Esophagus squamous epithelium (tissue), 5 donors: ENCODE measurements around the gene GLRA3. TPM values are rescaled to one million over a fixed set of nuclear protein-coding genes. Genes with fewer than 3 reads are reported as not detected.
A peak's percentile ranks its signal among the peaks of the same experiment; 100 is the strongest.

ENCODE experiments used
- DNase-seq: peaks from one replicate; lab custom pipeline; 2025; lab: John Stamatoyannopoulos, UW
- H3K27ac ChIP-seq, 4 donors: fragments of 200-600 bp; sonication (generic); one replicate each; pipeline ENCODE4 v1.5.1; 2016 to 2019; ENCODE audit warnings: mild to moderate bottlenecking in 1 of 4
- H3K27me3 ChIP-seq, 4 donors: fragments of 200-600 bp; sonication (generic); 1 replicate in 3 of 4; 2 replicates in 1 of 4; pipeline versions ENCODE4 v1.5.1 to v1.6.0; 2017 to 2021; ENCODE audit warnings: antibody characterized with exemption in 1 of 4
- H3K36me3 ChIP-seq, 3 donors: fragments of 200-600 bp; sonication (generic); one replicate each; pipeline ENCODE4 v1.5.1; 2016 to 2019
- H3K4me1 ChIP-seq, 3 donors: fragments of 200-600 bp; sonication (generic); one replicate each; pipeline ENCODE4 v1.5.1; 2017 to 2019
- H3K4me3 ChIP-seq, 4 donors: fragments of 200-600 bp; sonication (generic); 1 replicate in 3 of 4; 2 replicates in 1 of 4; pipeline ENCODE4 v1.5.1; 2016 to 2019; ENCODE audit warnings: mild to moderate bottlenecking in 2 of 4, moderate library complexity in 1 of 4
- H3K9me3 ChIP-seq, 3 donors: fragments of 200-600 bp; sonication (generic); one replicate each; pipeline ENCODE4 v1.5.1; 2016 to 2019
- POLR2A ChIP-seq, 4 donors: fragments of 450-650 bp; IDR thresholded peaks; one replicate each; pipeline ENCODE4 v1.6.1; 2017; ENCODE audit warnings: antibody characterized with exemption in 4 of 4, mild to moderate bottlenecking in 4 of 4, moderate library complexity in 3 of 4
- WGBS, 2 donors: methylation state at CpG; one replicate each; pipeline ENCODE4 v1.1.5; 2018; 5-methylcytosine and 5-hydroxymethylcytosine counted together
- intact Hi-C: fragments of 100-400 bp; cut with DNase I; formaldehyde crosslinking; loops from one replicate; pipeline ENCODE4 v1.15.0; 2022
- total RNA-seq, 4 donors: library from RNA; depleted of rRNA; stranded (reverse); fragments of >200 nt; gene quantifications; one replicate each; pipeline ENCODE4 v1.1.0, GENCODE V29; 2016
- TF ChIP-seq, protein P1 (sequence below), 6 experiments: fragments of 450-650 bp in 4 of 6; fragments of 200-600 bp in 2 of 6; sonication (generic) in 2 of 6; IDR thresholded peaks; one replicate each; pipeline ENCODE4 v1.5.1; 2016 to 2019; ENCODE audit warnings: antibody characterized with exemption in 6 of 6, mild to moderate bottlenecking in 4 of 6, moderate library complexity in 4 of 6
- donor health status: DM: yes; HTN: yes; CAD: no.

GLRA3 gene
- total RNA-seq, 4 donors from 2014 or later = not detected

DNA sequence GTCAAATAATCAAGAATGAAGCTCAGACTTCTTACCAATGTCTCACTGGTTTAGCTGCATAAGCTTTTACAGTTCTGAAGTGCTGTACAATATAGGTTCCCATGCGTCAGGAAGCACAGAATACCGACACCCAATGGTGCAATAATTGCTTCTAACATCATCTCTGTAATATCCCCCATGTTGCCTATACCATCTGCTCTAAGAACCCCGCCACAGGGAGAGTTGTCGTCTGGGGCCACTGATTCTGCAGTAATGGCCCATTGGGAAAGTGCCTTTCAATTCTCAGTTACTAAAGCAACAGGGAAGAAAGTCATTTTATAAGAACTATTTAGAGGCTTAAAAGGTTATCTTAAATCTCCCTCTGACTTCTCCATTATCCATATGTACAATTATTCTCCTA is 94.9 kb downstream of the GLRA3 start:
- no peaks in the 10 kb centered on the region for H3K27me3 ChIP-seq
- H3K4me3 ChIP-seq = no peak overlapping the region
- TF ChIP-seq POLR2A (IDR thresholded peaks at IDR 0.05) = no peak
- intact Hi-C loops = no loop called here
- DNase-seq = no peak
- no peaks in the 10 kb centered on the region for H3K36me3 ChIP-seq
- no peaks in the 10 kb centered on the region for H3K4me1 ChIP-seq
- no peaks in the 10 kb centered on the region for H3K9me3 ChIP-seq
- no peak overlapping the region for H3K27ac ChIP-seq
- WGBS, 2 donors = 79 to 82% methylated on average over 4 of the region's 4 CpGs

DNA sequence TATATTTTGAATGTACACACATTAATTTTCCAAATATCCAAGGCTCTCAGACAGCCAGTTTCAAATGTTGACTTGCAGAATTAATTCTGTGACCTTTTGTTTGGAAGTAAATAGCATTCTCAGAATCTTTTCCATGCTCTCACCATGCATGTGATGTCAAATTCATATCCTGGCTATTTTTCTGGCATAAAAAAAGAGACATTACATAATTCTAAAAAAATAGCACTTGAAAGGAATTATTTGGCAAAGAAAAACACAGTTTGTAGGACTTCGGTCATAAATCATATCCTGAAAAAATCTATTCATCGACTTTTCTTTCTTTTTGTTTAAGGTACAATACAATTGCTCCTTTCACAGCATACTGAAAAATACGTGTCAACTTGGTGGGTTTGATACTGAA is 111.2 kb downstream of the GLRA3 start:
- Histone ChIP-seq H3K27me3 (no peaks in the 10 kb centered on the region), H3K36me3 (no peaks in the 10 kb centered on the region), H3K4me3 (no peak overlapping the region), H3K4me1 (no peaks in the 10 kb centered on the region), H3K9me3 (no peaks in the 10 kb centered on the region), H3K27ac (peak overlapping the region in 3 of 4 donors; percentile 0 to 68 (median 33))
- intact Hi-C loops = no loop called here
- 7 to 8% methylated on average over 3 of the region's 3 CpGs for WGBS, 2 donors
- TF ChIP-seq POLR2A (IDR thresholded peaks at IDR 0.05) = no peak
- TF ChIP-seq, protein P1, sequence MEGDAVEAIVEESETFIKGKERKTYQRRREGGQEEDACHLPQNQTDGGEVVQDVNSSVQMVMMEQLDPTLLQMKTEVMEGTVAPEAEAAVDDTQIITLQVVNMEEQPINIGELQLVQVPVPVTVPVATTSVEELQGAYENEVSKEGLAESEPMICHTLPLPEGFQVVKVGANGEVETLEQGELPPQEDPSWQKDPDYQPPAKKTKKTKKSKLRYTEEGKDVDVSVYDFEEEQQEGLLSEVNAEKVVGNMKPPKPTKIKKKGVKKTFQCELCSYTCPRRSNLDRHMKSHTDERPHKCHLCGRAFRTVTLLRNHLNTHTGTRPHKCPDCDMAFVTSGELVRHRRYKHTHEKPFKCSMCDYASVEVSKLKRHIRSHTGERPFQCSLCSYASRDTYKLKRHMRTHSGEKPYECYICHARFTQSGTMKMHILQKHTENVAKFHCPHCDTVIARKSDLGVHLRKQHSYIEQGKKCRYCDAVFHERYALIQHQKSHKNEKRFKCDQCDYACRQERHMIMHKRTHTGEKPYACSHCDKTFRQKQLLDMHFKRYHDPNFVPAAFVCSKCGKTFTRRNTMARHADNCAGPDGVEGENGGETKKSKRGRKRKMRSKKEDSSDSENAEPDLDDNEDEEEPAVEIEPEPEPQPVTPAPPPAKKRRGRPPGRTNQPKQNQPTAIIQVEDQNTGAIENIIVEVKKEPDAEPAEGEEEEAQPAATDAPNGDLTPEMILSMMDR (IDR thresholded peaks at IDR 0.05) = no peak
- no peak for DNase-seq

GRCh38 chr4:174716986-174717770 is 111.9 kb downstream of the GLRA3 start:
- Histone ChIP-seq H3K9me3 (no peaks in the 10 kb centered on the region), H3K4me3 (no peak overlapping the region), H3K36me3 (no peaks in the 10 kb centered on the region), H3K27me3 (no peaks in the 10 kb centered on the region), H3K4me1 (no peaks in the 10 kb centered on the region), H3K27ac (peak overlapping the region in 3 of 4 donors; percentile 0 to 68 (median 33))
- TF ChIP-seq, protein P1 (IDR thresholded peaks at IDR 0.05) = no peak
- TF ChIP-seq POLR2A (IDR thresholded peaks at IDR 0.05) = no peak
- intact Hi-C loops = no loop called here
- WGBS, 2 donors = 34 to 39% methylated on average over 3 of the region's 3 CpGs
- DNase-seq = no peak

GRCh38 chr4:174714393-174715211 is 114.4 kb downstream of the GLRA3 start:
- Histone ChIP-seq H3K4me3 (no peak overlapping the region), H3K27me3 (no peaks in the 10 kb centered on the region), H3K4me1 (no peaks in the 10 kb centered on the region), H3K27ac (no peak overlapping the region), H3K9me3 (no peaks in the 10 kb centered on the region), H3K36me3 (no peaks in the 10 kb centered on the region)
- no peak for DNase-seq
- WGBS, 2 donors = 38 to 46% methylated on average over 8 of the region's 8 CpGs
- intact Hi-C loops = no loop called here
- TF ChIP-seq POLR2A (IDR thresholded peaks at IDR 0.05) = no peak
- TF ChIP-seq, protein P1 (IDR thresholded peaks at IDR 0.05) = peak in 5 of 6 experiments; percentile 54 to 70 (median 56)

DNA sequence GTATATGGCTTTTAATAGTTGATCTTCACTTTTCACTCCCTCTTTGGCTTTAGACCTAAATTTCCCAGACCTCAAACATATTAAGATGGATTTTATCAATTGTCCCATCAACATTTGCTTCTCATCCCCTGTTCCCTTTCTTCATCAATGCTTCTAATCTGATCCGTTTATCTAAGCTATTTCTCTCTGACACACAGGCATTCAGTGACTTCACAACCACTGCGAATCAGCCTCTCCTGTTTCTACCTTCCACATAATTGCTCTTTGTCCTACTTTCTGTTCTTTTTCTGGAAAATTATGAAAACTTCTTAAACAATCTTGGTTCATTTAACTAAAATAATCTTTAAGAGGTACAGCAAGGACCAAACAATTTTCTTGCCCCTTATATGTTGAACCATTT is 115.2 kb downstream of the GLRA3 start:
- Histone ChIP-seq H3K27ac (no peak overlapping the region), H3K36me3 (no peaks in the 10 kb centered on the region), H3K9me3 (no peaks in the 10 kb centered on the region), H3K4me1 (no peaks in the 10 kb centered on the region), H3K4me3 (no peak overlapping the region), H3K27me3 (no peaks in the 10 kb centered on the region)
- intact Hi-C loops = no loop called here
- TF ChIP-seq POLR2A (IDR thresholded peaks at IDR 0.05) = no peak
- TF ChIP-seq, protein P1 (IDR thresholded peaks at IDR 0.05) = no peak
- no peak for DNase-seq
- WGBS, 2 donors = 52 to 58% methylated on average over 2 of the region's 2 CpGs
